Progenitor cell of endocrine pancreas (in vitro differentiated cells): ENCODE measurements around the gene ROPN1L. TPM values are rescaled to one million over a fixed set of nuclear protein-coding genes. Genes with fewer than 3 reads are reported as not detected.

ENCODE experiments used
- DNase-seq: peaks from one replicate; pipeline ENCODE4 v3.0.0; 2021; ENCODE audit warnings: low spot score; ENCODE audit not compliant: unreplicated experiment
- H3K27ac Mint-ChIP-seq: 2 replicates; pipeline ENCODE4 v1.8.0; 2021; ENCODE audit warnings: mild to moderate bottlenecking, moderate library complexity, mixed read lengths
- H3K27me3 Mint-ChIP-seq: 2 replicates; pipeline ENCODE4 v1.8.0; 2021; ENCODE audit warnings: mixed read lengths
- H3K36me3 Mint-ChIP-seq: 2 replicates; pipeline ENCODE4 v1.8.0; 2022; ENCODE audit warnings: mixed read lengths; ENCODE audit not compliant: insufficient read depth
- H3K4me1 Mint-ChIP-seq: 2 replicates; pipeline ENCODE4 v1.8.0; 2021; ENCODE audit warnings: low read depth, mixed read lengths
- H3K4me3 Mint-ChIP-seq: 2 replicates; pipeline ENCODE4 v1.8.0; 2021; ENCODE audit warnings: low read depth, mild to moderate bottlenecking, moderate library complexity, mixed read lengths
- H3K9me3 Mint-ChIP-seq: 2 replicates; pipeline ENCODE4 v1.8.0; 2021; ENCODE audit warnings: low read depth, mixed read lengths
- total RNA-seq: library from RNA; stranded (reverse); gene quantifications from 2 replicates; pipeline ENCODE4 v1.2.1, GENCODE V29; 2021
- TF ChIP-seq, protein P1 (sequence below): fragments of 200-600 bp; sonication (generic); IDR thresholded peaks from one replicate; pipeline ENCODE4 v1.5.0; 2021; ENCODE audit warnings: antibody characterized with exemption, mild to moderate bottlenecking; ENCODE audit not compliant: unreplicated experiment

The ROPN1L gene
- total RNA-seq, 1 donor from 2014 or later, result 0.43 TPM

- Mint-ChIP-seq H3K9me3 (no peaks in the 10 kb centered on the region), H3K4me3 (no peak overlapping the region), H3K4me1 (no peaks in the 10 kb centered on the region), H3K27me3 (no peaks in the 10 kb centered on the region), H3K27ac (no peak overlapping the region), H3K36me3 (peaks cover 28% of the 10 kb centered on the region)
- no peak for DNase-seq
- TF ChIP-seq, protein P1, sequence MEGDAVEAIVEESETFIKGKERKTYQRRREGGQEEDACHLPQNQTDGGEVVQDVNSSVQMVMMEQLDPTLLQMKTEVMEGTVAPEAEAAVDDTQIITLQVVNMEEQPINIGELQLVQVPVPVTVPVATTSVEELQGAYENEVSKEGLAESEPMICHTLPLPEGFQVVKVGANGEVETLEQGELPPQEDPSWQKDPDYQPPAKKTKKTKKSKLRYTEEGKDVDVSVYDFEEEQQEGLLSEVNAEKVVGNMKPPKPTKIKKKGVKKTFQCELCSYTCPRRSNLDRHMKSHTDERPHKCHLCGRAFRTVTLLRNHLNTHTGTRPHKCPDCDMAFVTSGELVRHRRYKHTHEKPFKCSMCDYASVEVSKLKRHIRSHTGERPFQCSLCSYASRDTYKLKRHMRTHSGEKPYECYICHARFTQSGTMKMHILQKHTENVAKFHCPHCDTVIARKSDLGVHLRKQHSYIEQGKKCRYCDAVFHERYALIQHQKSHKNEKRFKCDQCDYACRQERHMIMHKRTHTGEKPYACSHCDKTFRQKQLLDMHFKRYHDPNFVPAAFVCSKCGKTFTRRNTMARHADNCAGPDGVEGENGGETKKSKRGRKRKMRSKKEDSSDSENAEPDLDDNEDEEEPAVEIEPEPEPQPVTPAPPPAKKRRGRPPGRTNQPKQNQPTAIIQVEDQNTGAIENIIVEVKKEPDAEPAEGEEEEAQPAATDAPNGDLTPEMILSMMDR, result no peak
Observed at GRCh38 chr5:10427201-10427600, 14.5 kb upstream of the ROPN1L start.

GRCh38 chr5:10427978-10428377 lies 13.7 kb upstream of the ROPN1L start:
- no peak overlapping the region for H3K4me3 Mint-ChIP-seq
- H3K27ac Mint-ChIP-seq, result no peak overlapping the region
- H3K27me3 Mint-ChIP-seq, result no peaks in the 10 kb centered on the region
- no peaks in the 10 kb centered on the region for H3K4me1 Mint-ChIP-seq
- TF ChIP-seq, protein P1, result no peak
- no peaks in the 10 kb centered on the region for H3K9me3 Mint-ChIP-seq
- no peak for DNase-seq
- peaks cover 33% of the 10 kb centered on the region for H3K36me3 Mint-ChIP-seq

GRCh38 chr5:10431415-10431814 lies 10.3 kb upstream of the ROPN1L start:
- Mint-ChIP-seq H3K9me3 (no peaks in the 10 kb centered on the region), H3K27ac (peak overlapping the region; percentile 9), H3K36me3 (peaks cover 30% of the 10 kb centered on the region), H3K4me1 (no peaks in the 10 kb centered on the region), H3K4me3 (no peak overlapping the region), H3K27me3 (no peaks in the 10 kb centered on the region)
- no peak for DNase-seq
- TF ChIP-seq, protein P1, result no peak

DNA sequence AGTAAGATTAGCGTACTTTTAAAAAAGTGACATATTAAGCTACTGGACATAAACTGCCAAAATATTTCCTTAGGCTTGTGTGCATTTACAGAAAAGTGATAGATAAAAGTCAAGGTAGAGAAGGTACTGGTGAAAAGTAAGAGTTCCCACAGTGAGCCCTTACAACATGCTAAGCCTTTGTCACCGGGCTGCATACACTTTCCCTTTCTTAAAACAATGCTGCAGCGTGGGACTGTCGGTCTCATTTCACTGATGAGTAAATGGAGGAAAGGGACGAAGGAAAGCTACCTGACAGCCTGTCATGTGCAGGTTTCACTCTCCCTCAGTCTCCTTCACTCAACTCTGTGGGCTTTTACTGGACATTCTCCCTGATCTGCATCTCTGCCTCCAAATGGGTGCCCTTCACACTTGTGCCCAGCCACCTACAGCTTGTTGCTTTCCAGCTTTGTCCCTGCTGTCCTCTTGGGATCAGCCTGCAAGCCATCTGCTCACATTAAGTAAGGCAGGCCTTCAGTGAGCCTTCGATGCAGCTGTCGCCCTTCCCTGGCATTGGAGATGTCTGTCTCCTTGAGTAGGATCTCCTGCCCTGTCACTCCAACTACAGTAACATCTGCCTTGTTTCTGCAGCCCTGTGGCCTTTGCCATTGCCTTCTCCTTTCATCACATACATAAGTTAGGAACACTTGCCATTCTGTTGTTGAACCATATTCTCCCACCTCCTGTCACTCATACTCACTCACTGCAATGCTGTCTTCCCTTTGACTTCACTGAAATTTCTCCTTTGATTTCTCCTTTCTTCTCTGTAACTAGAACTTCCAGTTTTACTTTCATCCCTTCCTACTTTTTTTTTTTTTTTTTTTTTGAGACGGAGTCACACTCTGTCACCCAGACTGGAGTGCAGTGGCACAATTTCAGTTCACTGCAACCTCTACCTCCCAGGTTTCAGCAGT lies 9.3 kb upstream of the ROPN1L start:
- Mint-ChIP-seq H3K27ac (no peak overlapping the region), H3K4me1 (no peaks in the 10 kb centered on the region), H3K9me3 (no peaks in the 10 kb centered on the region), H3K27me3 (no peaks in the 10 kb centered on the region), H3K4me3 (no peak overlapping the region), H3K36me3 (peaks cover 27% of the 10 kb centered on the region)
- TF ChIP-seq, protein P1, result no peak
- no peak for DNase-seq

- no peaks in the 10 kb centered on the region for H3K9me3 Mint-ChIP-seq
- no peaks in the 10 kb centered on the region for H3K27me3 Mint-ChIP-seq
- TF ChIP-seq, protein P1, result no peak
- no peak overlapping the region for H3K4me3 Mint-ChIP-seq
- no peak overlapping the region for H3K27ac Mint-ChIP-seq
- DNase-seq, result no peak
- peaks cover 28% of the 10 kb centered on the region for H3K36me3 Mint-ChIP-seq
- H3K4me1 Mint-ChIP-seq, result peaks cover 2% of the 10 kb centered on the region
Observed at GRCh38 chr5:10434392-10434791, 7.3 kb upstream of the ROPN1L start.
